ENCODE results near the gene NFYC.

The NFYC gene

DNA sequence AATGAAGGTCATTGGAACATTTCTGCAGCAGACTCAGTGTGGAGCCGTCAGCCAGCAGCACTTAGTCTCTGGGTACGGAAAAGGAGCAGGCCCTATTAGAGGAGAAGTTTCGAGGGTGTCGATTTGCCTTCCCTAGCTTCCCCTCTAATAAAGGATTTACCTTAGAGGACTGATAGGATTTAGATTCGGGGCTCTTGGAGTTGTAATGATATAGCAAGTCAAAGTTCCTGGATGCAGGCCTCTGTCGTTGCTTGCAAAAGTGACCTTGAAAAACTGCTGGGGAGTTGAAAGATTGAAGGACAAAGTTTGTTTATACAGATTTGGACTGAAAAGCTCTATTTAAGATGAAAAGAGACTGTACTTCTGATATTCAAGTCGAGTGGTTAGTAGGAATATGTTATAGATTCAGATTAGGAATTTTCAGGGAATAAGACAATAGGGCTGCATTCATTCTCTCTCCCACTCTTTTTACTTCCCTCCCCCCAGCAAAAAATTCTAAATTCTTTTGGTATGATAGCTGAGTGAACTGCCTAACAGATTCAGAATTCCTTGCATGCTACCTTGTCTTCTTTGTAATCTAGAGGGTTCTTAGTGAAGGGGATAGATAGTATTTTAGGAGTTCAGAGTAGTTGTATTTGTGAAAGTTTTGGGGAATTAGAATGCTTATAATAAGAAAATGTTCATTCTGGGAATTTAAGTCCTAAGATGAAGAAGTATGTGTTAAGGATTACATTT lies 19.2 kb downstream of the NFYC start:
- H3K27me3 ChIP-seq (ENCODE audit: insufficient read depth, low read length, poor library complexity) = no peaks in the 10 kb centered on the region
- peaks cover 31% of the 10 kb centered on the region for H3K4me1 ChIP-seq (ENCODE audit: insufficient read depth, low read length)
- H3K4me2 ChIP-seq (ENCODE audit: insufficient read depth, low read length) = no peak overlapping the region
- ATAC-seq (ENCODE audit: insufficient read depth, low read depth) = no peak
- H2AFZ ChIP-seq (ENCODE audit: low read depth, low read length) = no peak overlapping the region
- H3K9ac ChIP-seq (ENCODE audit: low read depth, low read length) = peak overlapping the region; percentile 2; the same call in 1 of the 2 replicates
- no peak overlapping the region; the same call in 1 of the 2 replicates for H3K27ac ChIP-seq (ENCODE audit: low read length)
- H3K36me3 ChIP-seq (ENCODE audit: insufficient read depth, low read length) = peaks cover 12% of the 10 kb centered on the region
- no peak for DNase-seq
- TF ChIP-seq, protein P1, sequence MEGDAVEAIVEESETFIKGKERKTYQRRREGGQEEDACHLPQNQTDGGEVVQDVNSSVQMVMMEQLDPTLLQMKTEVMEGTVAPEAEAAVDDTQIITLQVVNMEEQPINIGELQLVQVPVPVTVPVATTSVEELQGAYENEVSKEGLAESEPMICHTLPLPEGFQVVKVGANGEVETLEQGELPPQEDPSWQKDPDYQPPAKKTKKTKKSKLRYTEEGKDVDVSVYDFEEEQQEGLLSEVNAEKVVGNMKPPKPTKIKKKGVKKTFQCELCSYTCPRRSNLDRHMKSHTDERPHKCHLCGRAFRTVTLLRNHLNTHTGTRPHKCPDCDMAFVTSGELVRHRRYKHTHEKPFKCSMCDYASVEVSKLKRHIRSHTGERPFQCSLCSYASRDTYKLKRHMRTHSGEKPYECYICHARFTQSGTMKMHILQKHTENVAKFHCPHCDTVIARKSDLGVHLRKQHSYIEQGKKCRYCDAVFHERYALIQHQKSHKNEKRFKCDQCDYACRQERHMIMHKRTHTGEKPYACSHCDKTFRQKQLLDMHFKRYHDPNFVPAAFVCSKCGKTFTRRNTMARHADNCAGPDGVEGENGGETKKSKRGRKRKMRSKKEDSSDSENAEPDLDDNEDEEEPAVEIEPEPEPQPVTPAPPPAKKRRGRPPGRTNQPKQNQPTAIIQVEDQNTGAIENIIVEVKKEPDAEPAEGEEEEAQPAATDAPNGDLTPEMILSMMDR (IDR thresholded peaks at IDR 0.05; ENCODE audit: borderline replicate concordance, extremely low read depth, low read length, poor library complexity, severe bottlenecking) = no peak
- TF ChIP-seq EZH2 (IDR thresholded peaks at IDR 0.05; ENCODE audit: borderline replicate concordance, low read depth, low read length, severe bottlenecking) = no peak
- H3K9me3 ChIP-seq (ENCODE audit: insufficient read depth, low read length, severe bottlenecking) = no peaks in the 10 kb centered on the region
- H3K79me2 ChIP-seq (ENCODE audit: insufficient read depth, low read length) = peaks cover 93% of the 10 kb centered on the region
- H3K4me3 ChIP-seq (ENCODE audit: low read depth in 1 of 2, low read length in 2 of 2) = no peak overlapping the region
- H4K20me1 ChIP-seq (ENCODE audit: insufficient read depth, low read length) = peaks cover 21% of the 10 kb centered on the region; the same call in 1 of the 2 replicates

DNA sequence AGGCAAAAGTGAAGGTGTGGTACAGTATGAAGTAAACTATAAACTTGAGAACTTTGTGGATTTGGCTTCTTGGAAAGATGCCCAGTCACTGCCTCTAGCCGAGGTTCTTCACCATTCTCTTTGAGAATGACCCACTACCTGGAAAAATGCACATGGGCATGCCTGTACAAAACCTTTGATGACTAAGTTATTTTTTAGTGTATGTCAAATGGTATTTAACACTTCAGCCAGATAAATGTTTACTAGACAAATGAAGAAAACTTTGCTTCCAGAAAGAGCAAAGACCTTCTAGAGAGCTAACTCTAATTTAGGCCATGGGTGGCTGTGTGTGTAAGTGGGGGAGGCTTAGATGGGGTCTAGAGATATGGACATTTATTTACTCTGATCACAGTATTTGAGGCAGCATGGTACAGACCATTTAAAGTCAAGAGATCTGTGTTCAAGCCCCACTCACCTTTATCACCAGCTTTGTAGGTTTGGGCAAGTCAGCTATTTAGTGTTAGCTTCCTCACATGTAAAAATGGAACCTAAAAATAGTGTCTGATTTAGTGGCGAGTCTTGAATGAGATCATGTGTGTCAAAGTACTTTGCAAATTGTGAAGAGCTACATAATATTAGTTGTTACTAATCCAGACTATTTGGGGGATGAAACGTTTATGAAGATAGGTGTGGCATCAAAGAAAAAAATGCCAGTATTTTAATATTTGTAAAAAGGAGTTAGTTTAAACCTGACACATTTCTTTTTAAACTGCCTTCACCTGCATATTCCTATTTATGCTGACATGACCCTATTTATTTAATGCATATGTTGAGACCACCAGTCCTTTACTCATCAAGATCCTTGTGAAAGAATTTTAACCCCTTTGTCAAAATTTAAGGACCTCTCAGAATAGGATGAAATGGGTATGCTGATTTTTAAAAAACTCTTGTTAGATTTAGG lies 20.2 kb downstream of the NFYC start:
- H3K36me3 ChIP-seq (ENCODE audit: insufficient read depth, low read length) = peaks cover 12% of the 10 kb centered on the region
- DNase-seq (no peak), ATAC-seq (ENCODE audit: insufficient read depth, low read depth) (no peak)
- H4K20me1 ChIP-seq (ENCODE audit: insufficient read depth, low read length) = peaks cover 20% of the 10 kb centered on the region; the same call in 1 of the 2 replicates
- H3K4me1 ChIP-seq (ENCODE audit: insufficient read depth, low read length) = peaks cover 31% of the 10 kb centered on the region
- H3K27me3 ChIP-seq (ENCODE audit: insufficient read depth, low read length, poor library complexity) = no peaks in the 10 kb centered on the region
- no peak overlapping the region for H2AFZ ChIP-seq (ENCODE audit: low read depth, low read length)
- H3K9ac ChIP-seq (ENCODE audit: low read depth, low read length) = no peak overlapping the region
- H3K4me2 ChIP-seq (ENCODE audit: insufficient read depth, low read length) = no peak overlapping the region
- H3K79me2 ChIP-seq (ENCODE audit: insufficient read depth, low read length) = peaks cover 92% of the 10 kb centered on the region
- H3K4me3 ChIP-seq (ENCODE audit: low read depth in 1 of 2, low read length in 2 of 2) = no peak overlapping the region
- no peak overlapping the region for H3K27ac ChIP-seq (ENCODE audit: low read length)
- no peak for TF ChIP-seq EZH2 (IDR thresholded peaks at IDR 0.05; ENCODE audit: borderline replicate concordance, low read depth, low read length, severe bottlenecking)
- TF ChIP-seq, protein P1 (IDR thresholded peaks at IDR 0.05; ENCODE audit: borderline replicate concordance, extremely low read depth, low read length, poor library complexity, severe bottlenecking) = no peak
- no peaks in the 10 kb centered on the region for H3K9me3 ChIP-seq (ENCODE audit: insufficient read depth, low read length, severe bottlenecking)

DNA sequence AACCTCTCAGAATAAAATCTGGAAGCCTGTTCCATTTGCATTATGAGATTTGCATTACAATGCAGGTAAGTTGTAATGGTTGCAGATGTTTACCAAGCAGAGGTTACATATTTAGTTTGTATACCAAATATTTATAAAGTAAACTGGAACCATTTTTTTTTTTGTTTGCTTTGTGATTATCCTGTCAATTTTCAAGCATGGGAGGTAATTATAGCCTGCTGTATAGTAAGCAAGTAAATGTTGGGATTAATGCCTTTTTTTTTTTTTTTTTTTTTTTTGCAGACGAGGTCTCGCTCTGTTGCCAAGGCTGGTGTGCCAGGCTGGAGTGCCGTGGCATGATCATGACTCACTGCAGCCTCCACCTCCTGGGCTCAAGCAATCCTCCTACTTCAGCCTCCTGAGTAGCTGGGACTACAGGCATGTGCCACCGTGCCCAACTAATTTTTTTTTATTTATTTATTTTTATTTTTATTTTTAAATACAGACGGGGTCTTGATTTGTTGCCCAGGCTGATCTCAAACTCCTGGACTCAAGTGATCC lies 21.0 kb downstream of the NFYC start:
- Histone ChIP-seq H3K4me2 (ENCODE audit: insufficient read depth, low read length) (no peak overlapping the region), H3K9ac (ENCODE audit: low read depth, low read length) (no peak overlapping the region), H3K4me1 (ENCODE audit: insufficient read depth, low read length) (peaks cover 31% of the 10 kb centered on the region), H3K79me2 (ENCODE audit: insufficient read depth, low read length) (peaks cover 93% of the 10 kb centered on the region), H2AFZ (ENCODE audit: low read depth, low read length) (no peak overlapping the region), H3K9me3 (ENCODE audit: insufficient read depth, low read length, severe bottlenecking) (no peaks in the 10 kb centered on the region), H4K20me1 (ENCODE audit: insufficient read depth, low read length) (peaks cover 20% of the 10 kb centered on the region; the same call in 1 of the 2 replicates), H3K4me3 (ENCODE audit: low read depth in 1 of 2, low read length in 2 of 2) (no peak overlapping the region), H3K27ac (ENCODE audit: low read length) (no peak overlapping the region), H3K27me3 (ENCODE audit: insufficient read depth, low read length, poor library complexity) (no peaks in the 10 kb centered on the region), H3K36me3 (ENCODE audit: insufficient read depth, low read length) (peaks cover 12% of the 10 kb centered on the region)
- ATAC-seq (ENCODE audit: insufficient read depth, low read depth) = no peak
- TF ChIP-seq EZH2 (IDR thresholded peaks at IDR 0.05; ENCODE audit: borderline replicate concordance, low read depth, low read length, severe bottlenecking) = no peak
- TF ChIP-seq, protein P1 (IDR thresholded peaks at IDR 0.05; ENCODE audit: borderline replicate concordance, extremely low read depth, low read length, poor library complexity, severe bottlenecking) = no peak
- DNase-seq = no peak

All from DND-41 (cell line).